ENCODE results near the gene FPR1.

The FPR1 gene

DNA sequence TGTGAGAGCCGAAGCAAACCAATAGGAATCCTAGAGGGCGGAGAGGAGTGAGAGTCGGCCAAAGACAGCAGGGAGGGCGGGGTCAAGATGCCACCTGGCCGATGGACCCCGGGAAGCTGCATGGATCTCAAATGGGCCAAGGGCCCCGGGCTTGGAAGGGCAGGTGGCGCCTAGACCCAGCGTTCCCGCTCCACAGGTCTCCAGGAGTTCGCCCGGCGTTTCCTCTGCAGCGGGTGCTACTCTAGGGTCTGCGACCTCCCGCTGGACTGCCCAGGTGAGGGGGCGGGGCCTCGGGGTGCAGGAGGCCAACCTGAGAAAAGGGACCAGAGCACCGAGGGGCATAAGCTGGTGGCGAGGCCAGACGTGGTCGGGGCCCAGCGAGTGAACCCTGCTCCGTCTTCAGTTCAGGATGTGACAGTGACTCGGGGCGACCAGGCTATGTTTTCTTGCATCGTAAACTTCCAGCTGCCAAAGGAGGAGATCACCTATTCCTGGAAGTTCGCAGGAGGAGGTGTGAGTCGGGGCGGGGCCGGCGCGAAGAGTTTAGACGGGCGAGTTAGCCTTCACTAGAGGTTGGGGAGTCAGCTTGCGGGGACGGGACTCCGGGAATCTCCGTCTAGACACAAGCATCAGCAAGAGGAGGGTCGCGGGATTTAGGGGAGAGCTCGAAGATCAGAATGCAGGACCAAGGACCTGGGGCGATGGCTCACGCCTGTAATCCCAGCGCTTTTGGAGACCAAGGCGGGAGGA lies 48.7 kb downstream of the FPR1 start:
- Histone ChIP-seq H3K27ac (ENCODE audit: low read length) (no peak overlapping the region), H3K9me3 (ENCODE audit: control insufficient read depth in 1 of 2, low read length in 2 of 2) (no peaks in the 10 kb centered on the region)

DNA sequence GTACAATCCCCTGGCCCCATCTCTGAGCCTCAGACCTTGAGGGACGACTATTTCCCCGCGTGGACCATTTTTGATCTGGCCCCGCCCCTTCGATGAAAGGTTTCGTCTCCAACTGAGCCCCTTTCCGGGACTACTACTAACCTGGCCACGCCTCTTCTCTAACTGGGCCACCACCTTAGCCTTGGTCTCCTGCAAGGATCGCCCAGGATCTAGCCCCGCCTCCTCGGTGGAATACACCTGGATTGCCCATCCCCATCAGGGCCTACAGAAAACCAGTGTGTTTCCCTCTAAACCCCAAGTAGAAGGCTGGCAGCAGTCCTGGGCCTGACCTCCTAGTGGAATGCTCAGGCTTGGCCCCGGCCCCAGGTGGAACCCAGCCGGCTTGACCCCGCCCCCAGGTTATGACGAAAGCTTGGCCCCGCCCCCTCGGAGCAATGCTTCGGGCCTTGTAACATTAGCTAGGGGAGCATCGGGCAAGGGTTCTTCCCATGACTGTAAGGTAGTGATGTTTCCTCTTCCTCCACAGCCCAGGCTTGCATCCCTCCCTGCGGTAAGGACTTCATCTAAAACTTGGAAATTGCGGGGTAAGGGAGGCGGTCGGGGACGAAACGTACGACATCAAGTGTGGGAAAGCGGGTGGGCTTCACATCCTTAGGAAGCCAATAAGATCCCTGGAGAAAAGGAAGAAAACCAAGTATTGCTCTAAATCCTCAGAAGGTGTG lies 49.4 kb downstream of the FPR1 start:
- Histone ChIP-seq H3K9me3 (ENCODE audit: control insufficient read depth in 1 of 2, low read length in 2 of 2) (no peaks in the 10 kb centered on the region), H3K27me3 (ENCODE audit: low read depth, low read length) (no peaks in the 10 kb centered on the region), H3K27ac (ENCODE audit: low read length) (no peak overlapping the region), H3K4me1 (ENCODE audit: control insufficient read depth in 1 of 2, insufficient read depth in 2 of 2, low read length in 2 of 2) (peaks cover 7 to 26% of the 10 kb centered on the region in 2 donors), H3K36me3 (ENCODE audit: control insufficient read depth in 1 of 2, insufficient read depth in 2 of 2, low read length in 2 of 2) (peaks cover 18 to 23% of the 10 kb centered on the region in 2 donors), H3K4me3 (ENCODE audit: low read depth in 1 of 2, low read length in 2 of 2) (peak overlapping the region in 1 of 2 donors; percentile 70)

More for the DNA sequence above, 48.7 kb downstream of the FPR1 start:
- peak overlapping the region; percentile 11 to 70 for H3K4me3 ChIP-seq (ENCODE audit: low read depth in 1 of 2, low read length in 2 of 2)
- peaks cover 7 to 26% of the 10 kb centered on the region in 2 donors for H3K4me1 ChIP-seq (ENCODE audit: control insufficient read depth in 1 of 2, insufficient read depth in 2 of 2, low read length in 2 of 2)
- H3K36me3 ChIP-seq (ENCODE audit: control insufficient read depth in 1 of 2, insufficient read depth in 2 of 2, low read length in 2 of 2): peaks cover 16 to 26% of the 10 kb centered on the region in 2 donors
- no peaks in the 10 kb centered on the region for H3K27me3 ChIP-seq (ENCODE audit: low read depth, low read length)

DNA sequence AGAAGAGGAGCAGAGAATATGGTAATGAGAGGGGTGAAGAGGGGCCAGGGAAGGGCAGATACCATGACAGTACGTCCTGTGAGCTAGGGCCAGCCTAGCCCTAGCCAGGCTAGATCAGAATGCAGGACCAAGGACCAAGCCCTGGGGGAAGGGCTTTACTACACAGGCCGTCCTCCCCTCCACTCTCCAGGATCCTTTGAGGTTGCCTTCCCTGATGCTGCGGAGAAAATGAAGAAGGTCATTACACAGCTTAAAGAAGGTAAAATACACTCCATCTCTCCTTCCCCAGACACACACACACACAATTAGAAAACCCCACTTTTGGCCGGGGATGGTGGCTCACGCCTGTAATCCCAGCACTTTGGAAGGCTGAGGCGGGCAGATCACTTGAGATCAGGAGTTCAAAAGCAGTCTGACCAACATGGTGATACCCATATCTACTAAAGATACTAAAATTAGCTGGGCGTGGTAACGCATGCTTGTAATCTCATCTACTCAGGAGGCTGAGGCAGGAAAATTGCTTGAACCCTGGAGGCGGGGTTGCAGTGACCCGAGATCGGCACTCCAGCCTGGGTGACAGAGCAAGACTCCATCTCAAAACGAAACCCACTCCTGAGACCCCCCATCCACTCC lies 50.1 kb downstream of the FPR1 start:
- Histone ChIP-seq H3K27me3 (ENCODE audit: low read depth, low read length) (no peaks in the 10 kb centered on the region), H3K27ac (ENCODE audit: low read length) (no peak overlapping the region), H3K9me3 (ENCODE audit: control insufficient read depth in 1 of 2, low read length in 2 of 2) (no peaks in the 10 kb centered on the region), H3K4me3 (ENCODE audit: low read depth in 1 of 2, low read length in 2 of 2) (no peak overlapping the region), H3K36me3 (ENCODE audit: control insufficient read depth in 1 of 2, insufficient read depth in 2 of 2, low read length in 2 of 2) (peaks cover 18 to 27% of the 10 kb centered on the region in 2 donors), H3K4me1 (ENCODE audit: control insufficient read depth in 1 of 2, insufficient read depth in 2 of 2, low read length in 2 of 2) (peaks cover 7 to 26% of the 10 kb centered on the region in 2 donors)

DNA sequence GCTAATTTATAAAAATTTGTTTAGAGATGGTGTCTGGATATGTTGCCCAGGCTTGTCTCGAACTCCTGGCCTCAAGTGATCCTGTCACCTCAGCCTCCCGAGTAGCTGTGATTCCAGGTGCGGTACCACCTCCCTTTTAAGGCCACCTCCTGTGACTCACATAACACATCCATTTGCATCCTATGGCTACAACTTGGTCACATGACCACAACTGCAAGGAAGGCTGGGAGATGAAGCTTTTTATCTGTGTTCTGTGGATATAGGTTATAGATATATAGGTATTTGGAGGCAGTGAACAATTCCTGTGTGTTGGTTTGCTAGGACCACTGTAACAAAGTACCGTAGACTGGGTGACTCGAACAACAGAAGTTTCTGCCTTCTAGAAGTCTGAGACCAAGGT lies 52.5 kb downstream of the FPR1 start:
- Histone ChIP-seq H3K27me3 (ENCODE audit: low read depth, low read length) (no peaks in the 10 kb centered on the region), H3K36me3 (ENCODE audit: control insufficient read depth in 1 of 2, insufficient read depth in 2 of 2, low read length in 2 of 2) (peaks cover 20 to 40% of the 10 kb centered on the region in 2 donors), H3K9me3 (ENCODE audit: control insufficient read depth in 1 of 2, low read length in 2 of 2) (no peaks in the 10 kb centered on the region), H3K27ac (ENCODE audit: low read length) (no peak overlapping the region), H3K4me3 (ENCODE audit: low read depth in 1 of 2, low read length in 2 of 2) (no peak overlapping the region), H3K4me1 (ENCODE audit: control insufficient read depth in 1 of 2, insufficient read depth in 2 of 2, low read length in 2 of 2) (peaks cover 0 to 15% of the 10 kb centered on the region in 2 donors)

DNA sequence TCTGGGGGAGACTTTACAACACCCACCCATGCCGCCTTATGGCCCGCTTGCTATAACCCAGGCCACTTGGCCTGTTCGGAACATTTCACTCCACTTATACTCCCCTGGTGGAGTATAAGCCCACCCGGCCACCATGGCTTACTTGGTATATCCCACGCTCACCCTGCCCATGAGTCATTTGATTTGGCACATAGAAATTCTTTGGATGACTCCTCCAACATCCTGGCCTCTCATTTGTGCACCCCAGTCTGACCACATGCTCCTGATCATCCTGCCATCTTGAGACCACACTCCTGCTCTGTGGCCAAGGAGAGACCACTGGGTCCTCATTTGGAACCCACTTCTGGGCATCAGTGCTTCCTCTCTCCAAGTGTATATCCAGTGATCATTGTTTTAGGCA lies 53.4 kb downstream of the FPR1 start:
- Histone ChIP-seq H3K9me3 (ENCODE audit: control insufficient read depth in 1 of 2, low read length in 2 of 2) (no peaks in the 10 kb centered on the region), H3K27ac (ENCODE audit: low read length) (no peak overlapping the region), H3K4me1 (ENCODE audit: control insufficient read depth in 1 of 2, insufficient read depth in 2 of 2, low read length in 2 of 2) (peaks cover 0 to 22% of the 10 kb centered on the region in 2 donors), H3K27me3 (ENCODE audit: low read depth, low read length) (no peaks in the 10 kb centered on the region), H3K36me3 (ENCODE audit: control insufficient read depth in 1 of 2, insufficient read depth in 2 of 2, low read length in 2 of 2) (peaks cover 20 to 44% of the 10 kb centered on the region in 2 donors), H3K4me3 (ENCODE audit: low read depth in 1 of 2, low read length in 2 of 2) (no peak overlapping the region)

DNA sequence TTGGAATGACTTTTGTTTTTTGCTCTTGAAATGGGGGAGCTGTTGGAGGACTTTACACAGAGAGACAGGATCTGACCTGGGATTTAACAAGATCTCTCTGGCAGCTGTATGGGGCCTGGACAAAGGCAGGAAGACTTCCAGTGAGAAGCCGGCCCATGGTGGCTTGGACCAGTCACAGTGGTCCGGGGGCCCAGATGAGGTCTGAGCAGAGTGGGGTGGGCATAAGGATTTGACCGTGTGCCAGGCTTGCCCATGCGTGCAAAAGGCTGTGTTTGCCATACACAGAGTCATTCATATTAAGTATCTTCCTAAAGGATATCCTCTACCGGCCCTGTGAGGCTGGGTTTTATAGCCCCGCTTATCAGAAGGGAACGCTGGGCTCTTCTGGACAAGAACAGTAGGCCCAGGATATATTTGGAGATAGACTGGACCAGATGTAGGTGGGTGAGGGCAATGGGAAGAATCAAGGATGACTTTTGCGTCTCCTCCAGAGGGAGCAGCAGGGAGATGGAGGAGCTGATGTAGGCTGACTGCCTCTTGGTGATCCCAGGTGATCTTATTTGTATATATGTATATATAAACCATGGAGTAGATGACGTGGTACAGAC lies 54.4 kb downstream of the FPR1 start:
- H3K27me3 ChIP-seq (ENCODE audit: low read depth, low read length): no peaks in the 10 kb centered on the region
- H3K9me3 ChIP-seq (ENCODE audit: control insufficient read depth in 1 of 2, low read length in 2 of 2): no peaks in the 10 kb centered on the region
- H3K36me3 ChIP-seq (ENCODE audit: control insufficient read depth in 1 of 2, insufficient read depth in 2 of 2, low read length in 2 of 2): peaks cover 20 to 49% of the 10 kb centered on the region in 2 donors
- H3K4me1 ChIP-seq (ENCODE audit: control insufficient read depth in 1 of 2, insufficient read depth in 2 of 2, low read length in 2 of 2): peaks cover 6 to 22% of the 10 kb centered on the region in 2 donors
- H3K27ac ChIP-seq (ENCODE audit: low read length): no peak overlapping the region
- H3K4me3 ChIP-seq (ENCODE audit: low read depth in 1 of 2, low read length in 2 of 2): no peak overlapping the region

DNA sequence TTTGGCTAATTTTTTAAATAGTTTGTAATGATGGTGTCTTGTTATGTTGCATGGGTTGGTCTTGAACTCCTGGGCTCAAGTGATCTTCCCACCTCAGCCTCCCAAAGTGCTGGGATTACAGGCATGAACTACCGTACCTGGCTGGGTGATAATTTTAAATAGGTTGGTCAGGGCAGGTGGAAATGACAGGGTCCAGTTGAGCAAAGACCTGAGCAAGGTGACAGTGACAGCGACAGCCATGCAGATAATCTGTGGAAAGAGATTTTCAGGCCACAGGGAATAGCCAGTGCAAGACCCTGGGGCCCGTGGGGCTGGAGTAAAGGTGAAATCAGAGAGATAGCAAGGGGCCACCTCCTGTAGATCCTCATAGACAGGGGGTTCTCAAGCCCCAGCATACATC lies 55.1 kb downstream of the FPR1 start:
- H3K27ac ChIP-seq (ENCODE audit: low read length): no peak overlapping the region
- H3K27me3 ChIP-seq (ENCODE audit: low read depth, low read length): no peaks in the 10 kb centered on the region
- no peak overlapping the region for H3K4me3 ChIP-seq (ENCODE audit: low read depth in 1 of 2, low read length in 2 of 2)
- H3K36me3 ChIP-seq (ENCODE audit: control insufficient read depth in 1 of 2, insufficient read depth in 2 of 2, low read length in 2 of 2): peaks cover 20 to 45% of the 10 kb centered on the region in 2 donors
- peaks cover 11 to 25% of the 10 kb centered on the region in 2 donors for H3K4me1 ChIP-seq (ENCODE audit: control insufficient read depth in 1 of 2, insufficient read depth in 2 of 2, low read length in 2 of 2)
- H3K9me3 ChIP-seq (ENCODE audit: control insufficient read depth in 1 of 2, low read length in 2 of 2): no peaks in the 10 kb centered on the region
